IMR-90 (cell line): Measurements from ENCODE around the gene LBH. TPM values are rescaled to one million over a fixed set of nuclear protein-coding genes. Genes with fewer than 3 reads are reported as not detected.

Experiments used
- ATAC-seq: fragments of 200-7000 bp; cut with Tn5 transposase; 2 replicates; pipeline ENCODE4 v1.9.1; 2020; ENCODE audit warnings: low read depth, mild to moderate bottlenecking, moderate library complexity
- BruUV-seq: library from RNA; stranded (reverse); fragments of 400-500 nt; replicated peaks from 2 replicates; lab custom pipeline; 2021; lab: Mats Ljungman, UMichigan
- CTCF ChIA-PET: fragments of 300-600 bp; formaldehyde crosslinking; extraction: SDS; loops from one replicate; lab custom pipeline; 2021; ENCODE audit warnings: antibody characterized with exemption; lab: Yijun Ruan, JAX
- POLR2A ChIA-PET: fragments of 300-600 bp; sonication (Branson Sonifier 250); formaldehyde crosslinking; loops from one replicate; lab custom pipeline; 2022; ENCODE audit warnings: antibody characterized with exemption; ENCODE audit not compliant: unreplicated experiment; lab: Charles Lee
- DNase-seq: peaks from one replicate; pipeline ENCODE4 v3.0.0; 2013
- H2AFZ ChIP-seq: replicated peaks from 2 replicates; pipeline ENCODE3; 2013; ENCODE audit warnings: low read length, mild to moderate bottlenecking; ENCODE audit not compliant: poor library complexity
- H2AK5ac ChIP-seq: 2 replicates; pipeline ENCODE4 v1.6.1; 2013; ENCODE audit warnings: low read depth, low read length, inconsistent platforms
- H2AK9ac ChIP-seq: replicated peaks from 2 replicates; pipeline ENCODE3; 2013; ENCODE audit warnings: mild to moderate bottlenecking, low read depth, low read length, moderate library complexity; ENCODE audit not compliant: poor library complexity
- H2BK120ac ChIP-seq: 2 replicates; pipeline ENCODE4 v1.6.1; 2013; ENCODE audit warnings: low read depth, low read length, inconsistent platforms
- H2BK15ac ChIP-seq: 3 replicates; pipeline ENCODE4 v1.6.1; 2013; ENCODE audit warnings: low read depth, low read length, inconsistent platforms
- H2BK20ac ChIP-seq: 2 replicates; pipeline ENCODE4 v1.6.1; 2013; ENCODE audit warnings: low read depth, mild to moderate bottlenecking, inconsistent platforms, low read length, moderate library complexity
- H2BK5ac ChIP-seq: 2 replicates; pipeline ENCODE4 v1.6.1; 2013; ENCODE audit warnings: mild to moderate bottlenecking, low read depth, low read length, inconsistent platforms; ENCODE audit not compliant: poor library complexity, severe bottlenecking
- H3K14ac ChIP-seq: replicated peaks from 2 replicates; pipeline ENCODE4 v1.6.1; 2013; ENCODE audit warnings: low read depth, low read length, inconsistent platforms
- H3K18ac ChIP-seq: 2 replicates; pipeline ENCODE4 v1.6.1; 2013; ENCODE audit warnings: low read depth, low read length, control low read depth
- H3K23ac ChIP-seq: 2 replicates; pipeline ENCODE4 v1.6.1; 2013; ENCODE audit warnings: low read depth, low read length, inconsistent platforms
- H3K27ac ChIP-seq: 2 replicates; pipeline ENCODE4 v1.5.1; 2013; ENCODE audit warnings: mild to moderate bottlenecking, control low read depth, low read length; ENCODE audit not compliant: insufficient read depth
- H3K27me3 ChIP-seq: 2 replicates; pipeline ENCODE4 v1.6.1; 2013; ENCODE audit warnings: low read length; ENCODE audit not compliant: control insufficient read depth, insufficient read depth
- H3K36me3 ChIP-seq: 2 replicates; pipeline ENCODE4 v1.6.1; 2013; ENCODE audit warnings: low read length, mixed read lengths; ENCODE audit not compliant: control insufficient read depth, insufficient read depth
- H3K4ac ChIP-seq: 2 replicates; pipeline ENCODE4 v1.6.1; 2013; ENCODE audit warnings: low read depth, low read length, inconsistent platforms
- H3K4me1 ChIP-seq: 2 replicates; pipeline ENCODE4 v1.6.1; 2013; ENCODE audit warnings: low read length, mixed read lengths; ENCODE audit not compliant: control insufficient read depth, insufficient read depth
- H3K4me2 ChIP-seq: 2 replicates; pipeline ENCODE4 v1.6.1; 2013; ENCODE audit warnings: low read depth, mild to moderate bottlenecking, control low read depth, low read length, moderate library complexity
- H3K4me3 ChIP-seq: 2 replicates; pipeline ENCODE4 v1.5.1; 2013; ENCODE audit warnings: low read depth, mild to moderate bottlenecking, control low read depth, low read length, moderate library complexity; ENCODE audit not compliant: insufficient read depth
- H3K56ac ChIP-seq: 2 replicates; pipeline ENCODE4 v1.6.1; 2013; ENCODE audit warnings: low read length, inconsistent platforms; ENCODE audit not compliant: insufficient read depth; ENCODE audit errors: extremely low read depth
- H3K79me1 ChIP-seq, 2 experiments: 2 replicates each; pipeline ENCODE4 v1.6.1; 2013; ENCODE audit warnings: low read length in 2 of 2, inconsistent platforms in 1 of 2, low read depth in 1 of 2
- H3K9ac ChIP-seq: 2 replicates; pipeline ENCODE4 v1.6.1; 2013; ENCODE audit warnings: low read depth, low read length, control low read depth
- H3K9me1 ChIP-seq: 2 replicates; pipeline ENCODE4 v1.6.1; 2013; ENCODE audit warnings: low read length, inconsistent platforms; ENCODE audit not compliant: insufficient read depth
- H3K9me3 ChIP-seq: 2 replicates; pipeline ENCODE4 v1.6.1; 2013; ENCODE audit warnings: low read length; ENCODE audit not compliant: control insufficient read depth, insufficient read depth
- H4K20me1 ChIP-seq: 2 replicates; pipeline ENCODE4 v1.6.1; 2013; ENCODE audit warnings: low read length, inconsistent platforms; ENCODE audit not compliant: insufficient read depth
- H4K5ac ChIP-seq: 2 replicates; pipeline ENCODE4 v1.6.1; 2013; ENCODE audit warnings: mild to moderate bottlenecking, low read depth, low read length, control low read depth
- H4K8ac ChIP-seq, 2 experiments: 2 replicates each; pipeline ENCODE4 v1.6.1; 2013; ENCODE audit warnings: low read depth in 2 of 2, low read length in 2 of 2, control low read depth in 1 of 2, inconsistent platforms in 1 of 2
- H4K91ac ChIP-seq: 2 replicates; pipeline ENCODE4 v1.6.1; 2013; ENCODE audit warnings: low read depth, low read length, inconsistent platforms; ENCODE audit not compliant: insufficient read depth
- BHLHE40 ChIP-seq: fragments of 150-350 bp; IDR thresholded peaks from 2 replicates; pipeline ENCODE4 v1.6.1; 2016; ENCODE audit warnings: mild to moderate bottlenecking, low read depth, low read length
- CEBPB ChIP-seq: IDR thresholded peaks from 2 replicates; pipeline ENCODE4 v1.6.1; 2012; ENCODE audit warnings: low read depth, low read length, improper control_type of control experiment
- CHD1 ChIP-seq: IDR thresholded peaks from 2 replicates; pipeline ENCODE4 v1.6.1; 2012; ENCODE audit warnings: low read depth, low read length, improper control_type of control experiment
- FOS ChIP-seq: fragments of 150-350 bp; IDR thresholded peaks from 2 replicates; pipeline ENCODE4 v1.6.1; 2016; ENCODE audit warnings: low read depth, low read length
- MAFK ChIP-seq: IDR thresholded peaks from 2 replicates; pipeline ENCODE4 v1.6.1; 2012; ENCODE audit warnings: low read depth, low read length, improper control_type of control experiment
- MAZ ChIP-seq: IDR thresholded peaks from 2 replicates; pipeline ENCODE4 v1.6.1; 2012; ENCODE audit warnings: low read depth, mild to moderate bottlenecking, low read length, improper control_type of control experiment, moderate library complexity, borderline replicate concordance
- MXI1 ChIP-seq: IDR thresholded peaks from 2 replicates; pipeline ENCODE4 v1.6.1; 2012; ENCODE audit warnings: low read depth, mild to moderate bottlenecking, low read length, moderate library complexity, borderline replicate concordance
- NFE2L2 ChIP-seq: fragments of 150-350 bp; IDR thresholded peaks from 2 replicates; pipeline ENCODE4 v1.6.1; 2016; ENCODE audit warnings: low read depth, mild to moderate bottlenecking, low read length
- POLR2A ChIP-seq: IDR thresholded peaks from 2 replicates; pipeline ENCODE4 v1.6.1; 2012; ENCODE audit warnings: mild to moderate bottlenecking, low read depth, low read length
- RAD21 ChIP-seq: IDR thresholded peaks from 2 replicates; pipeline ENCODE4 v1.6.1; 2012; ENCODE audit warnings: low read length, improper control_type of control experiment
- RCOR1 ChIP-seq: IDR thresholded peaks from 2 replicates; pipeline ENCODE4 v1.6.1; 2012; ENCODE audit warnings: mild to moderate bottlenecking, low read length, improper control_type of control experiment; ENCODE audit not compliant: insufficient replicate concordance
- RFX5 ChIP-seq: IDR thresholded peaks from 2 replicates; pipeline ENCODE4 v1.8.0; 2012; ENCODE audit warnings: low read depth, mild to moderate bottlenecking, low read length, moderate library complexity
- SMC3 ChIP-seq: fragments of 150-350 bp; IDR thresholded peaks from 2 replicates; pipeline ENCODE4 v1.6.1; 2016; ENCODE audit warnings: low read depth, mild to moderate bottlenecking, antibody characterized with exemption, low read length, moderate library complexity
- USF2 ChIP-seq: fragments of 150-350 bp; IDR thresholded peaks from 2 replicates; pipeline ENCODE4 v1.6.1; 2017; ENCODE audit warnings: mild to moderate bottlenecking, antibody characterized with exemption, low read length, low read depth
- WGBS, 2 experiments: methylation state at CpG; one replicate each; pipeline versions ENCODE4 v1.1.5 to v1.1.7; 2013; ENCODE audit warnings: missing lambda C conversion rate in 2 of 2; ENCODE audit not compliant: insufficient read length in 1 of 2; ENCODE audit errors: extremely low coverage in 2 of 2; 5-methylcytosine and 5-hydroxymethylcytosine counted together
- dilution Hi-C: fragments of 300-500 bp; cut with HindIII; formaldehyde crosslinking; loops from one replicate; pipeline ENCODE4 v1.14.3; 2018; ENCODE audit warnings: low sequenced_read_pairs; ENCODE audit not compliant: unreplicated experiment
- in situ Hi-C: fragments of 300-500 bp; cut with MboI; formaldehyde crosslinking; loops from 3 replicates; pipeline ENCODE4 v1.14.3; 2019; ENCODE audit warnings: low sequenced_read_pairs, inconsistent platforms, mixed read lengths
- intact Hi-C: fragments of 100-400 bp; cut with micrococcal nuclease; formaldehyde crosslinking; loops from 2 replicates; pipeline ENCODE4 v1.10.0; 2022
- polyA plus RNA-seq, 3 experiments: library from polyadenylated mRNA; depleted of rRNA; stranded (reverse); fragments of >200 nt; gene quantifications; 2 replicates each; pipeline ENCODE4 v1.2.3, GENCODE V29; 2012; ENCODE audit warnings: low replicate concordance in 1 of 3
- total RNA-seq: library from RNA; depleted of rRNA; stranded (reverse); fragments of >200 nt; gene quantifications from 2 replicates; pipeline ENCODE4 v1.2.3, GENCODE V29; 2012
- TF ChIP-seq, protein P1 (sequence below): fragments of 150-350 bp; IDR thresholded peaks from 2 replicates; pipeline ENCODE4 v1.6.1; 2016; ENCODE audit warnings: low read depth, mild to moderate bottlenecking, low read length, moderate library complexity, borderline replicate concordance
- TF ChIP-seq, protein P2 (sequence below): conservative IDR thresholded peaks from 2 replicates; pipeline ENCODE4 v1.5.1; 2012; ENCODE audit warnings: mild to moderate bottlenecking, low read depth, low read length, improper control_type of control experiment

LBH gene
- total and polyA plus RNA-seq, 2 of the 4 experiments (the other 2 are of a cell fraction): 158 to 202 TPM

GRCh38 chr2:30217644-30218337 lies 13.5 kb upstream of the LBH start:
- intact Hi-C loops (no loop called here), in situ Hi-C loops (loop anchor here (25.0 kb wide), 1 partner anchor 645 kb away; no protein-coding TSS in a partner anchor), dilution Hi-C loops (no loop called here)
- Histone ChIP-seq H2BK120ac (no peak overlapping the region), H3K9me1 (no peaks in the 10 kb centered on the region; the same call in 1 of the 2 replicates), H3K27me3 (no peaks in the 10 kb centered on the region; the same call in 1 of the 2 replicates), H3K4ac (no peak overlapping the region), H4K8ac (no peak overlapping the region), H3K23ac (no peak overlapping the region), H3K79me1 (no peaks in the 10 kb centered on the region), H3K9me3 (no peaks in the 10 kb centered on the region), H4K5ac (no peak overlapping the region), H3K36me3 (no peaks in the 10 kb centered on the region), H2AFZ (no peak overlapping the region), H4K91ac (no peak overlapping the region), H3K4me3 (no peak overlapping the region), H3K18ac (no peak overlapping the region), H2BK20ac (no peak overlapping the region), H3K14ac (no peak overlapping the region), H3K27ac (no peak overlapping the region), H3K56ac (no peak overlapping the region), H2BK15ac (no peak overlapping the region), H4K20me1 (no peaks in the 10 kb centered on the region), H2AK9ac (no peak overlapping the region), H3K4me1 (no peaks in the 10 kb centered on the region), H3K9ac (no peak overlapping the region), H2AK5ac (no peak overlapping the region), H2BK5ac (no peak overlapping the region), H3K4me2 (no peak overlapping the region)
- DNase-seq (no peak), ATAC-seq (no peak)
- ChIA-PET CTCF (interaction anchor here (0.7 to 2.1 kb wide), 2 partner anchors 436 to 494 kb away, joined by 3 to 7 read pairs; no protein-coding TSS in a partner anchor), POLR2A (no interaction called here)
- WGBS, 2 experiments: no CpG with 5 or more reads among the region's 11 CpGs
- no TSS peak for BruUV-seq
- TF ChIP-seq RAD21: no peak
- no peak for TF ChIP-seq SMC3
- TF ChIP-seq CHD1: no peak
- TF ChIP-seq POLR2A: no peak
- TF ChIP-seq NFE2L2: no peak
- no peak for TF ChIP-seq MAZ
- TF ChIP-seq RFX5: no peak
- no peak for TF ChIP-seq BHLHE40
- no peak for TF ChIP-seq MAFK
- no peak for TF ChIP-seq RCOR1
- TF ChIP-seq CEBPB: no peak
- TF ChIP-seq, protein P1, sequence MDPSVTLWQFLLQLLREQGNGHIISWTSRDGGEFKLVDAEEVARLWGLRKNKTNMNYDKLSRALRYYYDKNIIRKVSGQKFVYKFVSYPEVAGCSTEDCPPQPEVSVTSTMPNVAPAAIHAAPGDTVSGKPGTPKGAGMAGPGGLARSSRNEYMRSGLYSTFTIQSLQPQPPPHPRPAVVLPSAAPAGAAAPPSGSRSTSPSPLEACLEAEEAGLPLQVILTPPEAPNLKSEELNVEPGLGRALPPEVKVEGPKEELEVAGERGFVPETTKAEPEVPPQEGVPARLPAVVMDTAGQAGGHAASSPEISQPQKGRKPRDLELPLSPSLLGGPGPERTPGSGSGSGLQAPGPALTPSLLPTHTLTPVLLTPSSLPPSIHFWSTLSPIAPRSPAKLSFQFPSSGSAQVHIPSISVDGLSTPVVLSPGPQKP: no peak
- no peak for TF ChIP-seq FOS
- TF ChIP-seq MXI1: no peak
- no peak for TF ChIP-seq USF2
- TF ChIP-seq, protein P2, sequence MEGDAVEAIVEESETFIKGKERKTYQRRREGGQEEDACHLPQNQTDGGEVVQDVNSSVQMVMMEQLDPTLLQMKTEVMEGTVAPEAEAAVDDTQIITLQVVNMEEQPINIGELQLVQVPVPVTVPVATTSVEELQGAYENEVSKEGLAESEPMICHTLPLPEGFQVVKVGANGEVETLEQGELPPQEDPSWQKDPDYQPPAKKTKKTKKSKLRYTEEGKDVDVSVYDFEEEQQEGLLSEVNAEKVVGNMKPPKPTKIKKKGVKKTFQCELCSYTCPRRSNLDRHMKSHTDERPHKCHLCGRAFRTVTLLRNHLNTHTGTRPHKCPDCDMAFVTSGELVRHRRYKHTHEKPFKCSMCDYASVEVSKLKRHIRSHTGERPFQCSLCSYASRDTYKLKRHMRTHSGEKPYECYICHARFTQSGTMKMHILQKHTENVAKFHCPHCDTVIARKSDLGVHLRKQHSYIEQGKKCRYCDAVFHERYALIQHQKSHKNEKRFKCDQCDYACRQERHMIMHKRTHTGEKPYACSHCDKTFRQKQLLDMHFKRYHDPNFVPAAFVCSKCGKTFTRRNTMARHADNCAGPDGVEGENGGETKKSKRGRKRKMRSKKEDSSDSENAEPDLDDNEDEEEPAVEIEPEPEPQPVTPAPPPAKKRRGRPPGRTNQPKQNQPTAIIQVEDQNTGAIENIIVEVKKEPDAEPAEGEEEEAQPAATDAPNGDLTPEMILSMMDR: no peak
